Measurements from ENCODE around the gene OXCT1.
"Not testable (repeated sequence)": the region's sequence is repeated elsewhere in the genome, so short reads cannot be mapped to it uniquely, and the experiment has no call there.

Gene OXCT1

GRCh38 chr5:41821051-41821450, 49.2 kb downstream of the OXCT1 start:
- DNase-seq: no peak

GRCh38 chr5:41820150-41820549, 50.1 kb downstream of the OXCT1 start:
- no peak for DNase-seq

- no peak for DNase-seq
Observed at GRCh38 chr5:41817625-41818301, 52.5 kb downstream of the OXCT1 start.

- DNase-seq: no peak
Observed at GRCh38 chr5:41815663-41816229, 54.5 kb downstream of the OXCT1 start.

- DNase-seq: no peak
Observed at GRCh38 chr5:41815261-41815660, 55.0 kb downstream of the OXCT1 start.

GRCh38 chr5:41814306-41814705, 55.9 kb downstream of the OXCT1 start:
- DNase-seq: not testable (repeated sequence)

GRCh38 chr5:41812156-41812555, 58.1 kb downstream of the OXCT1 start:
- no peak for DNase-seq

GRCh38 chr5:41809128-41809527, 61.1 kb downstream of the OXCT1 start:
- DNase-seq: no peak

- DNase-seq: no peak
Observed at GRCh38 chr5:41808294-41808693, 61.9 kb downstream of the OXCT1 start.

GRCh38 chr5:41797662-41798061, 72.6 kb downstream of the OXCT1 start:
- no peak for DNase-seq

GRCh38 chr5:41796061-41796460, 74.2 kb downstream of the OXCT1 start:
- no peak for DNase-seq

GRCh38 chr5:41795125-41795524, 75.1 kb downstream of the OXCT1 start:
- DNase-seq: no peak

GRCh38 chr5:41794471-41794870, 75.8 kb downstream of the OXCT1 start:
- DNase-seq: no peak

- no peak for DNase-seq
Observed at GRCh38 chr5:41793141-41793770, 77.0 kb downstream of the OXCT1 start.

GRCh38 chr5:41790038-41790776, 80.0 kb downstream of the OXCT1 start:
- DNase-seq: no peak

GRCh38 chr5:41789434-41789833, 80.8 kb downstream of the OXCT1 start:
- DNase-seq: no peak

- no peak for DNase-seq
Observed at GRCh38 chr5:41788941-41789368, 81.3 kb downstream of the OXCT1 start.

GRCh38 chr5:41787265-41787664, 83.0 kb downstream of the OXCT1 start:
- no peak for DNase-seq

GRCh38 chr5:41785061-41785460, 85.2 kb downstream of the OXCT1 start:
- no peak for DNase-seq

- DNase-seq: no peak
Observed at GRCh38 chr5:41778410-41778809, 91.8 kb downstream of the OXCT1 start.

GRCh38 chr5:41776435-41776834, 93.8 kb downstream of the OXCT1 start:
- DNase-seq: no peak

- DNase-seq: no peak
Observed at GRCh38 chr5:41773799-41774198, 96.4 kb downstream of the OXCT1 start.

GRCh38 chr5:41772785-41773442, 97.3 kb downstream of the OXCT1 start:
- DNase-seq: no peak

All from NCI-H510A (cell line).